Testis (tissue), 2 donors: ENCODE data around the gene TFF3.

Experiments used
- CTCF ChIP-seq, 3 experiments: fragments of 450-650 bp in 2 of 3; fragments of 200-600 bp in 1 of 3; sonication (generic) in 1 of 3; IDR thresholded peaks; one replicate each; pipeline ENCODE4 v1.5.1; 2016 to 2019; ENCODE audit warnings: antibody characterized with exemption in 3 of 3, mild to moderate bottlenecking in 2 of 3, moderate library complexity in 1 of 3
- POLR2A ChIP-seq: fragments of 450-650 bp; IDR thresholded peaks from one replicate; pipeline ENCODE4 v1.6.1; 2017; ENCODE audit warnings: antibody characterized with exemption, mild to moderate bottlenecking, moderate library complexity

DNA sequence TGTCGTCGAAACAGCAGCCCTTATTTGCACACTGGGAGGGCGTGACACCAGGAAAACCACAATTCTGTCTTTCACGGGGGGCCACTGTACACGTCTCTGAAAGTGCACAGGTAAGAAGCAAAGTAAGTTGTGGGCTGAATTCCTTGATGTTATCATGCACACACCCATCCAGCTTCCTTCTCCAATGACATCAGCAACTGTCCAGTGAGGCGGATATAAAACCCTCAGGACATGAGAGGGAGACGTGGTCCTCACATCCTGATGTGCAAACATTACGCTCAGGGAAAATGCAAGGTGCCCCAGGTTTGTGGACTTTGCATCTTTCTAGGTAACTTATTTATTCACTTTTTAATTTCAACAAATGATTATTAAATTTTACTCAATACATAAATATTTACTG lies 48.1 kb upstream of the TFF3 start:
- TF ChIP-seq CTCF (IDR thresholded peaks at IDR 0.05) (no peak), POLR2A (no peak)
